T-helper 1 cell treated with Interleukin-12 subunit alpha and Interleukin-12 subunit beta and Interleukin-4 antibody, amounts not matched to agents 30 μg/mL and 1 μg/mL, for 36 hours (primary cell): ENCODE results near the gene ARL14EP.

ENCODE experiments used
- H3K27ac Mint-ChIP-seq: one replicate; pipeline ENCODE4 v1.8.0; 2021; ENCODE audit warnings: mild to moderate bottlenecking, mixed read lengths
- H3K27me3 Mint-ChIP-seq: one replicate; pipeline ENCODE4 v1.8.0; 2021; ENCODE audit warnings: low read depth, mixed read lengths
- H3K36me3 Mint-ChIP-seq: one replicate; pipeline ENCODE4 v1.8.0; 2021; ENCODE audit warnings: low read depth, mixed read lengths
- H3K4me1 Mint-ChIP-seq: one replicate; pipeline ENCODE4 v1.8.0; 2021; ENCODE audit warnings: low read depth, mixed read lengths
- H3K4me3 Mint-ChIP-seq: one replicate; pipeline ENCODE4 v1.8.0; 2021; ENCODE audit warnings: mild to moderate bottlenecking, moderate library complexity, mixed read lengths
- H3K9me3 Mint-ChIP-seq: one replicate; pipeline ENCODE4 v1.8.0; 2021; ENCODE audit warnings: mixed read lengths

Gene ARL14EP

DNA sequence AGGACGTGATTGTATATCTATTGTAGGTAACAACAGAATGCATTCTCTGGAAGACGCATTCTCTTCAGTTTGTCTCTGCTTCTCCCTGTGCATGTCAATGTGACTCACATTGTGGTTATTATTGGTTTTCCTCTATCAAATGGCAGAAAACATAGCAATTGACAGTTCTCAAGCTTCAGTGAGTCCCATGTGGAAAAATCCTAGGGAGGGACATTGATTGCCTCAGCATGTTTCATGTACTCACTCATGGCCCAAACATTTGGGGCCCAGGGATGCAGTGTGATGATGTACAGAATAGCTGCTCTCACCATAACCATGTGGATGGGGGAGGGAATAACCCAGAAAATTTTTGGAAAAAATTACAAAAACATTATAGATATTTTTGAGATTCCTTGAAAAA is 9.3 kb upstream of the ARL14EP start:
- Mint-ChIP-seq H3K27me3 (peaks cover 48% of the 10 kb centered on the region), H3K4me1 (peaks cover 8% of the 10 kb centered on the region), H3K9me3 (no peaks in the 10 kb centered on the region), H3K4me3 (no peak overlapping the region), H3K27ac (no peak overlapping the region), H3K36me3 (no peaks in the 10 kb centered on the region)

DNA sequence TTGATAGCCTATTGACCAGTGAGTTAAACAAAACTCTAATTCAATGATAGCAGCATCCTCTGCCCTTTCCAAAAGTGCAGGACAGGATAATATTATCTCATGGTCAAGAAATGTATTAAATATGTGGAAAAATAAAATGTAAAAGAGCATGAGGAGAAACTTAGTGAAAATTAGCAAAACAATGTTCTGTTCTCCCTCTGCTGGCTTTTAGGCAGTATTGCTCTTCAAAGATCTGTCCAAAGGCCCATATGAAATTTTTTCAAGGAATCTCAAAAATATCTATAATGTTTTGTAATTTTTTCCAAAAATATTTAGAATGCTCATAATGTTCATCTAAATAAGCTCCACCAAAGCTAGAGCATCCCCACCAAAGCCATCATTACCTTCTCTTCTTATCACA is 8.3 kb upstream of the ARL14EP start:
- Mint-ChIP-seq H3K36me3 (no peaks in the 10 kb centered on the region), H3K4me1 (peaks cover 8% of the 10 kb centered on the region), H3K27ac (no peak overlapping the region), H3K4me3 (no peak overlapping the region), H3K9me3 (no peaks in the 10 kb centered on the region), H3K27me3 (peaks cover 44% of the 10 kb centered on the region)

DNA sequence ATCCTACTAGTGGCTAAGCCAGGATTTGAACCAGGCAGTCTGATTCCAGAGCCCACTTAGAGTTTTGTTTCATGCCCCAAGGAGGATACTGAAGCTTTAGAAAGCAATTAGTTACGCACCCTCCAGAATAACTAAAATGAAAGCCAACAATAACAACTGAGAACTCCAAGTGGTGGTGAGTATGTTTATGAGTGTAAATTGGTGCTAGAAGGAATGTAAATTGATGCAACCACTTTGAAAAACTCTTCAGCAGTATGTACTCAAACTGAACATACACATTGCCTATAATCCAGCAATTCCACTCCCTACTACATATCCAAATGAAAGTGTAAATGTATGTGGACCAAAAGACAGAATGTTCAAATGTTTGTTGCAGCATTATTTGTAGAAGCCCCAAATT is 6.7 kb upstream of the ARL14EP start:
- Mint-ChIP-seq H3K4me1 (peaks cover 8% of the 10 kb centered on the region), H3K27ac (no peak overlapping the region), H3K36me3 (no peaks in the 10 kb centered on the region), H3K27me3 (peaks cover 44% of the 10 kb centered on the region), H3K4me3 (no peak overlapping the region), H3K9me3 (no peaks in the 10 kb centered on the region)

DNA sequence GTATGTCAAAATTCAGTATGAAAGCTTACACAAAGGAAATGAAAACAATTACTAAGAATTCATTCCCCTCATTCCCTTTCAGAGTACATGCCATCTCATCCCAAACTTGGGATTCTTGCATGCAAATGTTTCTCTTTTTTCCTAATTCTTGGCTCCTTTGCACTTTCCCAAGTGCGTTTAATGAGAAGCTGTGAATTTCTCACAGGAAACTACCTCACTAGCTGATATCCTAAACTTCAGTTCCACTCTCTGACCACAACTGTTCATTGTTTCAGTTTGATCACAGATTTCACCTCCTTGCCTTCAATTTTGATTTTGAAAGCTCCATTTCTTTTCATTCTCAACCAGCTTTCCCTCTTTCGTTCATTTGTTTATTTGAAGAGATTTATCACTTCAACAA is 5.9 kb upstream of the ARL14EP start:
- no peaks in the 10 kb centered on the region for H3K9me3 Mint-ChIP-seq
- no peak overlapping the region for H3K4me3 Mint-ChIP-seq
- peaks cover 11% of the 10 kb centered on the region for H3K4me1 Mint-ChIP-seq
- H3K27me3 Mint-ChIP-seq: peaks cover 43% of the 10 kb centered on the region
- H3K27ac Mint-ChIP-seq: no peak overlapping the region
- H3K36me3 Mint-ChIP-seq: no peaks in the 10 kb centered on the region

DNA sequence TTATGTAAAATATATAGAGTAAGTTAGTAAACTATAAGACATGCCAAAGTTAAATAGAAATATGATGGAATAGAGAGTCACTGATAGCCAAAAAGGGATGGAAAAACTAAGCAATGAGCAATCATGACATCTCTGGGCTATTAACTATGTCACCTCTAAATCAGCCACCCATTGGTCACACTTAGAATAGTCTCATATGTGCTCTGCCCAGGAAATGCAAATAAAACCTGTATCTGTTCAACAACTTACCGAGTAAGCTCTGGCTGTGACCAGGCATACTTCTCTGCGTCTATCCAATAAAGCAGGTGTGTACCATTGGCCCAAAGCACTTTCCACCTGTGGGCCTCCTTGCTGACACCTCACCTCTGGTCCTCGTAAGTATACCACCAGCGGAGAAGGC is 1.6 kb upstream of the ARL14EP start:
- Mint-ChIP-seq H3K27ac (no peak overlapping the region), H3K27me3 (peaks cover 21% of the 10 kb centered on the region), H3K4me1 (peaks cover 40% of the 10 kb centered on the region), H3K4me3 (no peak overlapping the region), H3K9me3 (no peaks in the 10 kb centered on the region), H3K36me3 (peaks cover 13% of the 10 kb centered on the region)

DNA sequence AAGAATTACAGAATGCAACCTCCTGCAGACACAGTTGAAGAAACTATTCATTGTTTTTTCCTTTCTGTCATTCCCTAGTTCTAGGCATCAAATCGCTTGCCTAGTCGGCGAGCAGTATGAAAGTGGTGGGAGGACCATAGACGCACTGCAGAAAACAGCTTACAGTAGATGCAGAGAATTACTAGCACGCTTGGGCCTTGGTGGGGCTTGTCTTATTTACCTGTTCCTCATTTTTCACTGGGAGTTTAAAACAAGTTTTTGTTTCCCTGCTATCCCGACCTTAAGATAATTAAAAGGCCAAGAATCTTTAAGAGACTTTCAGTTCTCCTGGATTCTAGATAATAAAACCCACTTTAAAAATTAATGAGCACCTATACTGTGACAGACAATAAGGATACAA is 713 bp upstream of the ARL14EP start:
- Mint-ChIP-seq H3K4me3 (peak overlapping the region; percentile 100), H3K4me1 (peaks cover 42% of the 10 kb centered on the region), H3K27ac (no peak overlapping the region), H3K27me3 (peaks cover 15% of the 10 kb centered on the region), H3K36me3 (peaks cover 15% of the 10 kb centered on the region), H3K9me3 (no peaks in the 10 kb centered on the region)

DNA sequence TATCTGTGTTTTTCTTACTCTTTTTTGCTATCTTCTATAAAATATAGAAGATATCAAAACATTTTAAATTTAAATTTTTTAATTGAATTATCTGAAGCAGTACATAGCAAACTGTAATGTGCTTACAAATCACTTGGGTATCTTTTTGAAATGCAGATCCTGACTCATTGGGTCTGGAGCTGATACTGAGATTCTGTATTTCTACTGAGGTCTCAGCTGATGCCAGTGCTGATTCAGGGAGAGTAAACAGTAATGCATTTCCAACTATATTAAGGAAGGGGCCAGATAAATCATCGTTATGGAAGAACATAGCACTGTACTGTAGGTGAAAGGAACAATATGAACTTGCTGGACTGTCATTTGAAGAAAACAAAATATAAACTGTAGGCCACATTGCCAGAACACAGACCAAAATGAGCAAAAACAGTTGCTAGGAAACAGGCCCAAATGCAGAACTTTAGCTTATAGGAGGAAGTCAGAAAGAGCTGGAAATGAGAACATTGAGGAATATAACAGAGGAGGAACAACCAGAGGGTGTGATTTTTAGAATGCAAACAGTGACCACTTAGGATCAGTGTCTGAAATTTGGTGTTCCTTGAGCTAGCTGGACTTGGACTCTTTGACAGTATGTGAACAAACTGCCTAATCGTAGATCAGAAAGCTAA is 3.3 kb downstream of the ARL14EP start:
- Mint-ChIP-seq H3K27ac (peak overlapping the region; percentile 78), H3K27me3 (no peaks in the 10 kb centered on the region), H3K36me3 (peaks cover 27% of the 10 kb centered on the region), H3K4me1 (peaks cover 53% of the 10 kb centered on the region), H3K9me3 (no peaks in the 10 kb centered on the region), H3K4me3 (peak overlapping the region; percentile 59)

DNA sequence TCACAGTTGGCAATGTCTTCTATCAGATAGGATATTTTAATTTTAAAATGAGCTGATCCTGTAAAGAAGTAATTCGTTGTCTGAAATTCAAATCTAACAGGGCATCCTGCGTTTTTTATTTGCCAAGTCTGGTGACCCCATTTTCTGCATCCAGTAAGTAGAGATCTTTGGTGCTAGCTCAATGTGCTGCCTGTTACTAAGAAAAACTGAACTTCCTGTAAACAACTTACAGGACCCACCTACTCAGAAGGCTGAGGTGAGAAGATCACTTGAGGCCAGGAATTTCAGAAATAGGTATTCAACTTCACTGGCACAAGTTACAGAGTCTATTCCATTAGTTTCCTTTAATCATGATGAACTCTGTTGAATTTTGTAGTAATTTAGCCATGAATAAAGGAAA is 4.0 kb downstream of the ARL14EP start:
- H3K4me3 Mint-ChIP-seq: peak overlapping the region; percentile 44
- H3K4me1 Mint-ChIP-seq: peaks cover 52% of the 10 kb centered on the region
- no peaks in the 10 kb centered on the region for H3K9me3 Mint-ChIP-seq
- peaks cover 27% of the 10 kb centered on the region for H3K36me3 Mint-ChIP-seq
- H3K27me3 Mint-ChIP-seq: no peaks in the 10 kb centered on the region
- peak overlapping the region; percentile 78 for H3K27ac Mint-ChIP-seq

DNA sequence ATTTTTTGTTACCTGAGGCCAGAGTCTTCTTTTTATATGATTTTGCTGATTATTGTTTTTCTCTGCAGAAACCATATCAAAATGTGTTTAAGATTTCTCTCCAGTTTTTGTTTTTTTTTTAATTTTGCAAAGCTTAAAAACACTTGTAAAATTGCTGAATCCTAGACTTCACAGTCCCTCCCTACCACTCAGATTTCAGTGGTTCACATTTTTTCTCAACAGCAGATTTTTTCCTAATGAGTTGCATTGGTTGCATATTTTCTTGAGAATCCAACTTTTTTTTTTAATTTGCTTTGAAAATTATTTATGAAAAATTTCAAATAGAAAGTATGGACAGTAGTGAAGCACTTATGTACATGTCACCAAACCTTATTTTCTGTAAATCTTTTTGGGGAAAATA is 5.8 kb downstream of the ARL14EP start:
- Mint-ChIP-seq H3K4me1 (peaks cover 47% of the 10 kb centered on the region), H3K36me3 (peaks cover 33% of the 10 kb centered on the region), H3K4me3 (no peak overlapping the region), H3K9me3 (no peaks in the 10 kb centered on the region), H3K27me3 (no peaks in the 10 kb centered on the region), H3K27ac (no peak overlapping the region)

DNA sequence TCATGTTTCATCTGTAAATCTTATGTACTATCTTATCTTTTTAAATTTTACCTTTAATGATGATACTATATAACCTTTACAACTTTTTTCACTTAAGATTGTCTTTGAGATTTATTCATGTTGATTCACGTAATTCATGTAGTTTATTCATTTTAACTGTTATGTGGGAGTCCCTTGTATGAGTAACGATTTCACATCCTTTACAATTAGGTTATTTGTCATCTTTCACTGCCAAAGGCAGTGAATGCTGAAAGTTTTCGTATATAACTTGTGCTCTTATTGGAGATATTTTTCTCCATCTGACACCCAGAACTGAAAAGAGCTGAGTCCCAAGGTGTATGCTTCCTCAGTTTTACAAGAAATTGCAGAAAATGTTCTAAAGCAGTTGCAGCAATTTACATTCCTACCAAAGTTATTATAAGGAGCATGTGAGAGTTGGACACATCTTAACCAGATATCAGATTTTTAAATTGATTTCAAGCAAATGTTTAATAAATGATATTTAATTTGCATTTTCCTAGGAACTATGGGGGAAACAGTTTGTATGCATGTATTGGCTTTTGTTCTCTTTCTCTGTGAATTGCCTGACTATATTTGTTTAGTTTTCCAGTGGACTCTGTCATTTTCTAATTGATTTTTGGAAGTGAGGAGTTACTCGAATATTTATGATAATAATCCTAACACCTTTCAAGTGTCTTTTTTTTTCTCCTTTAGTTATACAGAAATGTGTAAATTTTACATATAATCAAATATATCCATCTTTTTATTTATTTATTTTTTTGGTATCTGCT is 6.4 kb downstream of the ARL14EP start:
- Mint-ChIP-seq H3K4me3 (no peak overlapping the region), H3K9me3 (no peaks in the 10 kb centered on the region), H3K36me3 (peaks cover 36% of the 10 kb centered on the region), H3K27me3 (no peaks in the 10 kb centered on the region), H3K27ac (no peak overlapping the region), H3K4me1 (peaks cover 43% of the 10 kb centered on the region)

DNA sequence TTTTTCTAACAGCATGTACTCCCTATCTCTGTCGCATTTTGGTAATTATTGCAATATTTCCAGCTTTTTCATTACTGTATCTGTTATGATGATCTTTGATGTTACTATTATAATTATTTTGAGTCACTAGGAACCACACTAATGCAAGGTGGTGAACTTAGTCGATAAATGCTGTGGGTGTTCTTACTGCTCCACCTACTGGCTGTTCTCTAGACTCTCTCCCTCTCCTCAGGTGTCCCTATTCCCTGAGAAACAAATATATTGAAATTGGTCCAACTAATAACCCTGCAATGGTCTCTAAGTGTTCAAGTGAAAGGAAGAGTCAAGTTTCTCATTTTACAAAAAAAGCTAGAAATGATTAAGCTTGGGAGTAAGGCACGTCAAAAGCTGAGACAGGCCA is 10.5 kb downstream of the ARL14EP start:
- peaks cover 42% of the 10 kb centered on the region for H3K36me3 Mint-ChIP-seq
- no peak overlapping the region for H3K27ac Mint-ChIP-seq

DNA sequence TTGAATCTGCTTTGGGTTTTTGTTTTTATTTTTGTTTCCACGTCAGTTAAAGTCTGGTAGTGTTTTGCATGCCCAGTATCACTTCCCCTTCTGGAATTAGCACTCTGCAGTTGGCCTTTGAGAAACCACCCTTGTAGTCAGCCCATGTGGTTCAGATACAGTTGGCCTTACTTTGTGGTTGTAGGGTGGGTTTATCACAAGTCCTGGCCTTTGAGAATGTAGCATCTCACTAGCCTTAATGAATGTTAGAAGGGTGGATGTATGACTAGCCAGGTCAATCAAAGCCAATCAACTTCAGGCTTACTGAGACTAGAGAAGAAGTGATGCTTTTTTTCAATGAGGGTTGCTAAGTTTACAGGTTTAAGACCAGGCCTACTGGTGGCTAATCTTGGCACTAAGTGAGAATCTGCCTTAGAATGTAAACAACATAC is 19.8 kb downstream of the ARL14EP start:
- H3K4me1 Mint-ChIP-seq: peaks cover 7% of the 10 kb centered on the region
- peaks cover 10% of the 10 kb centered on the region for H3K36me3 Mint-ChIP-seq
- no peaks in the 10 kb centered on the region for H3K27me3 Mint-ChIP-seq
- H3K4me3 Mint-ChIP-seq: no peak overlapping the region
- no peak overlapping the region for H3K27ac Mint-ChIP-seq
- no peaks in the 10 kb centered on the region for H3K9me3 Mint-ChIP-seq

More for the DNA sequence above, 10.5 kb downstream of the ARL14EP start:
- H3K4me1 Mint-ChIP-seq: peaks cover 18% of the 10 kb centered on the region
- H3K9me3 Mint-ChIP-seq: no peaks in the 10 kb centered on the region
- H3K4me3 Mint-ChIP-seq: no peak overlapping the region
- no peaks in the 10 kb centered on the region for H3K27me3 Mint-ChIP-seq

DNA sequence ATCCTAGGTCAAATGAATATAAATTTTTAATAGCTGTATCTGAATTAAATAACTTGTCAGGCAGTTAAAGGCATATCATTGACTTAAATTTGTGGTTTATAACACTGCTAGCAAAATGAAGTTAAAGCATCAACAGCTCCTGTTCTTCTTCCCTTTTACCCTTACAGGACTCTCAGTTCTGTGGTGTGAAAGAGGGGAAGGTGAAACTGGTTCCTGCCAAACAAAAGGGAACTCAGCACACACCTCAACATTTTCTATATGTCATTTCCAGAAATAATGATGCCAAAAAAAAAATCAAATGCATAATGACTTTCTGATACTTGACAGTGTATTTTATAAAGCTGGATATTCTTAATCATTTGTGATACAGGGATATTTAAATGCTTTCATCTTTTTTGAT is 21.2 kb downstream of the ARL14EP start:
- peaks cover 10% of the 10 kb centered on the region for H3K36me3 Mint-ChIP-seq
- H3K27ac Mint-ChIP-seq: no peak overlapping the region
- no peaks in the 10 kb centered on the region for H3K27me3 Mint-ChIP-seq
- no peaks in the 10 kb centered on the region for H3K9me3 Mint-ChIP-seq
- H3K4me1 Mint-ChIP-seq: peaks cover 7% of the 10 kb centered on the region
- no peak overlapping the region for H3K4me3 Mint-ChIP-seq

DNA sequence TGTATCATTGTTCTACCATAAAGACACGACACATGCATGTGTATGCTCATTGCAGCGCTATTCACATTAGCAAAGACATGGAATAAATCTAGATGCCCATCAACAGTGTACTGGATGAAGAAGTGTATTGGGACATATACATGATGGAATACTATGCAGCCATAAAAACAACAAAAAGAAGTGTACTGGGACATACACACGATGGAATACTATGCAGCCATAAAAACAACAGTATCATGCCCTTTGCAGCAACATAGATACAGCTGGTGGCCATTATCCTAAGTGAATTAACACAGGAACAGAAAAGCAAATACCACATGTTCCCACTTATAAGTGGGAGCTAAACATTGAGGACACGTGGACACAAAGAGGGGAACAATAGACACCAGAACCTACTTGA is 22.7 kb downstream of the ARL14EP start:
- Mint-ChIP-seq H3K4me3 (no peak overlapping the region), H3K36me3 (peaks cover 10% of the 10 kb centered on the region), H3K4me1 (peaks cover 5% of the 10 kb centered on the region), H3K27me3 (no peaks in the 10 kb centered on the region), H3K27ac (no peak overlapping the region), H3K9me3 (no peaks in the 10 kb centered on the region)

DNA sequence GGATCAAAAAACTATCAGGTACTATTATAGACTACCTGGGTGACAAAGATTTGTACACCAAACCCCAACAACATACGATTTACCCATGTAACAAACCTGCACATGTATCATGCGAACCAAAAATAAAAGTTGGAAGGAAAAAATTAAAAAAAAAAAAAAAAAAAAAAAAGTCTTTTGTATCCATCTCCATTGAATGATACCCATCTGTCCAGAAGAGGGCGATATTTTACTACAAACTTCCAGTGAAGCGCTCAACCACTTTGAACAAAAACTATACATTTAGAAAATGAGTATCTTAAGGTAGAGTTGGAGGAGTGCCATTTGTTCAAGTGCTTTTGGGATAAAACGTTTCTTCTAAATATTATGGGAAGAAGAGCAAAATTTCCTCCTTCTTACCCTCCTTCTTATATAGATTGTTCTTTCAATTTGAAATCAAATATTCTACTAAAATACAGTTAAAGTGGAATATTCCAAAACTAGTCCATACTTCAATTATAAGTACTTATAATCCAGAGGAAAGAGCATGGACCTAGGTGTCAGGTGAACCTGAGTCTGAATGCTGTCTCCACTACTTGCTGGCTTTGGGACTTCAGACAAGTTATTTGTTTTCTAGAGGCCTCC is 23.3 kb downstream of the ARL14EP start:
- no peaks in the 10 kb centered on the region for H3K9me3 Mint-ChIP-seq
- H3K4me1 Mint-ChIP-seq: peaks cover 5% of the 10 kb centered on the region
- no peak overlapping the region for H3K27ac Mint-ChIP-seq
- peaks cover 10% of the 10 kb centered on the region for H3K36me3 Mint-ChIP-seq
- H3K27me3 Mint-ChIP-seq: peaks cover 5% of the 10 kb centered on the region
- H3K4me3 Mint-ChIP-seq: no peak overlapping the region
